ENCODE results near the gene PPP1R12A.

PPP1R12A gene

DNA sequence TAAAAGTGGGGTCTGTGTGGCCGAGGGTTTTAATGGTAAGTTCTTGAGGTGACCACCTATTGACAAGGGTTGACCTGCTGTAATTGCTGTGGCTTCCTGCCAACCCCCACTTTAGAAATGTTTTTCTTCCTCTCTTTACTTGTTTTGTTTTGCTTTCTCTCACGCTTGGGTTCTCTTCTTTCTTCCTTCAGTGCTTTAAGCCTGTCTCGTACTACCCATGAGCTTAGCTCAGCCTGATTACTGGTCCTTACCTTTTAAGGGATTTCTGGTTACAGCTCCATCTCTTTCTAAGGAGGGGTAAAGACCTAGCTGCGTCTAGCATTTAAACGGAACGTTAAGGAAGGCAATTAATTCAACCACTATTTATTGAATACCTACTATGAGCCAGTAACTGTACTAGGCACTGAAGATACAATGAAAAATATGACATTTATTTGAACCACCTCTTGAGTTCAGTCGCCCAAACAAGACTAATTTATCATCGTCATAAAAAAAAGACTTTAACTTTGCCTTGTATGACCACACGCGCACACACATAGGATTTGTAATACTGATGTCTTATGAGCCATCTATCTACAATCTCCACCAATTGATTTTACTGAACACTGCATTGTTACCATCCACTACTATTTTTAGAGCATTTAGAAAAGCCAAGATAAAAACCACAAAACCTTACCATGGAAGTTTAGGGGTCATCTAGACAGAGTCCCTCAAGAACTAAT is 888 bp upstream of the PPP1R12A start:
- no peak for DNase-seq (ENCODE audit: low read depth in 2 of 2)

DNA sequence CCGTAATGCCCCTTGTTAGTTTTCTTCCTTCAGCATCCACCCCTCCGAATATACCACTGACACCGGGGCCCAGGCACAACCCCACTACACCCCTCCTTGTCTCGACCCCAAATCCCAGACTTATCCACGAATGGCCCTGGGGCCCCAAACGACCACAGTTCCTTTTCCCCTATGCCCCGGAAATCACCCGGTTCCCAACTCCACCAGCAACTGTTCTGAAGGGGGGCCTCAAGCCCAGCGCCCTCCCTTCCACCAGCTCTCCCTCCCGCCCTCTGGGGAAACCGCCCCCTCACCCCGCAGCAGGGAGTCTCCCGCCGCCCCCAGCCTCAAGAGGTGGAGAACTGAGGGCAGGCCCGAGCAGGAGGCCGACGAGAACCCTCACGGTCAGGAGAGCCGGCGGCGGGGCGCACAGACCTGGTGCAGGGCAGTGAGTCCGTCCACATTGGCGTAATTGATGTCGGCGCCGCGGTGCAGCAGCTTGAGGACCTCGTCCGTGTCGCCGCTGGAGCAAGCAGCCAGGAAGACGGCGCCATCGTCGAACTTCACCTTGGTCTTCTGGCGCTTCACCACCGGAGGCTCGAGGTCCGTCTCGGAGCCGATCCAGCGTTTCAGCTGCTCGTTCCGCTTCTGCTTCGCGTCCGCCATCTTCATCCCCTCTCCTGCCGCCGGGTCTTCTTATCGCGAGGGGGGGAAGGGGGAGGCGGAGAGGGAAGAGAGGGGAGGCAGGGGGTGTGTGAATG is 446 bp downstream of the PPP1R12A start:
- DNase-seq (ENCODE audit: low read depth in 2 of 2) = peak; percentile 18 to 27

DNA sequence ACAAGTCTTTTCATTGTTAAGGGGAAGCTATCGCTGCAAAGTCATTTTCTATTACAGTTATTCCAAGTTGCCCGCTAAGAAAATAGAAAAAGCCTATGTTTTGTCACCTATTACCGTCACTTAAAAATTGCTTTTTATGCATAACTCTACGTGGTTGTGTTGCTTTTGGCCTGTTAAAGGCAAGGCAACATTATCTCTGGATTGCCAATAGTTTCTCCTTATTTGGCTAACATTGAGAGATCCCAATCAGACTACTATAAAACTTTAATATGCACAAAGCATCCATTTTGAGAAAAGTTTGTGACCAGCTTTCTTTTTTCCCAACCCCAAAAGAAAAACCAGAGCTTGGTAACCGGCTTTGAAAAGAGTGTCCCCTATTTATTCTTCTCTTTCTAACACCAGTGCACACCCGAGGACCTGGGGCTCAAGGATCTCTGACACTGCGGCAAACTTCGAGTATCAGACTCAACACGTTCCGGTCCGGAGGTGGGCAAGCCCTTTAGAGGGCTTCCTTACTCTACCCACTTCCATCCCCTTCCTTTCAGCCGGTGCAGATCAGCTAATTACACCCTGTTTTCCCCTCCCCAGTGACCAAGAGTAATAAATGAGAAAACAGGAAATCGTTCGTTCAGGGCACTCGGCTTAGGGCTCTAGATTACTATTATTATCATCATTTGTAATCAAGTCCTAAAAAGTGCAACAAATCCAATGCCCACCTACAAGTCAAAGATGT is 1.2 kb downstream of the PPP1R12A start:
- no peak for DNase-seq (ENCODE audit: low read depth in 2 of 2)

DNA sequence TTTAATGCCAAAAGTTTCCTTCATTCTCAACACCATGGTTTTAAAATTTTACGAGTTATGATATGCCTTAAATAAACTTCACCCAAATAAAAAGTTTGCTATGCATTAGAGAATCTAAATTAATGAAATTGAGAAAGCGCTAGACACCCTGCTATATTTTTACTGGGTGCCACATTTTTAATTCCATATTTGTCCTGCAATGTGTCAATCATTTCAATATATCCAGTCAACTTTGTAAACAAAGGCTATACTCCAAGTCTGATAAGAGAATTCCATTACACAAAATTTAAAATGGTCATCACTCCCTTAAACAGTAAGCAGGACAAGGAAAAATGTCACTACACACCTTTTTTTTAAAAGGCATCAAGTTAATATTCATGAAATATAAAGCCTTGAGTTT is 1.9 kb downstream of the PPP1R12A start:
- DNase-seq (ENCODE audit: low read depth in 2 of 2) = no peak

- no peak for DNase-seq (ENCODE audit: low read depth in 2 of 2)
These were observed 2.5 kb downstream of the PPP1R12A start for GRCh38 chr12:79932357-79932756.

DNA sequence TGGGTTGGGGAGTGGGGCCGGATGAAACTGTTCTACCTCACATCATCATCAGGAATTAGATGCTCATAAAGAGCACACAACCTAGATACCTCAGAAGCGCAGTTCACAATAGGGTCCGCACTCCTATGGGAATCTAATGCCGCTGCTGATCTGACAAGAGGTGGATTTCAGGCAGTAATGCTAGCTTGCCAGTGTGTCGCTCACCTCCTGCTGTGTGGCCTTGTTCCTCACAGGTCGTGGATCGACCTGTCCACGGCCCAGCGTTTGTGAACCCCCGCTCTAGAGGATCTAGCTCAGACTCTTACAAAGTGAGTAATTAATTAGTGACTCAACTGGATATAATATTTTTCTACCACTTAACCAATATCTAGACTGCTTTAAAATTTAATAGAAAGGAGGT is 5.8 kb downstream of the PPP1R12A start:
- no peak for DNase-seq (ENCODE audit: low read depth in 2 of 2)

DNA sequence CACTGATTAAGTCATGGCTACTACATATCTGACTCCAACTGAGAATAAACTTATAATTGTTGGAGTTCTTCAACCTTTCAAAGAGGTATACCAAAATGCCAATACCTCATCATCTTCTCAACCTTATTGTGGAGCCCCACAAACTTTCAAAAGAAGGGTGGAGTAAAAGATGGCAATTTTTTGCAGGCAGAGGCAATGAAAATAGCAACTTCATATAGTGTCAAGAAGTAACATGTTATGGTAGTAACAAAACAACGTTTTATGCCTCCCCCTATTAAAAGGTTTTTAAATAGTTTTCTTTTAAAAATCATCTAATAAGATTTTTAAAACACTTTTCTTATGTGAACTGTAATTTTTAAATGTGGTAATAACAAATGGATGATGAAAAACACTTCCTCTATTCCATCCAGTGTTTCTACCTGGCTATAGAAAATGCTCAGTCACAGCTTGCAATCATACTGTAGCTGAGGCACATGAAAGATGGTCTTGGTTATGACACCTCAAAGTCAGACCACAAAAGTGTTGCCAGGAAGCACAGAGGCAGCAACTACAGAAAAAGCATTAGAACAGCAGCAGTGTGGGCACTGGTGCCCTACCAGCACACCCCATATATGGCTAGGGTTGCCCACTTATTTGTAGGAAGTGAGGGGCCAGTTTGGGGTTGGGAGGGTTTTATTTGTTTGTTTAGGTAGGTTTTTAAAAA is 7.0 kb downstream of the PPP1R12A start:
- DNase-seq (ENCODE audit: low read depth in 2 of 2) = peak in 1 of 2 donors; percentile 7

GRCh38 chr12:79926951-79927350 is 7.9 kb downstream of the PPP1R12A start:
- no peak for DNase-seq (ENCODE audit: low read depth in 2 of 2)

DNA sequence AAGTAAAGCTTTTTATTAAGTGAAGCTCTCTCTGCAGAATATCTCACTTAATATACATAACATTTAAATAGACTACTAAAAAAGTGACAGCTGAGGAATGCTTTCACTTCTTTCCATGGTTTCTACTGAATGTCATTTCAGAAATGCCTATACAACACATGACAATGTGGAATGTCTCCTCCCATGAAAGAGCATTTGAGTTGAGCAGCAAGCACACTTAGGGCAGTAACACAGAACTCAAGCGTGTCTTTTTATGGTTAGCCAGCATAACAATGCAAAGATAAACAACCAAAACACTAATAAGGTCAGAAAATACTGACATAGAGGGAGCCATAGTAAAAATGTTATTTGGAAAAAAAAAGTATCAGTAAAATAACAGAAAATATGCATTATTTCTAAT is 9.4 kb downstream of the PPP1R12A start:
- DNase-seq (ENCODE audit: low read depth in 2 of 2) = no peak

DNA sequence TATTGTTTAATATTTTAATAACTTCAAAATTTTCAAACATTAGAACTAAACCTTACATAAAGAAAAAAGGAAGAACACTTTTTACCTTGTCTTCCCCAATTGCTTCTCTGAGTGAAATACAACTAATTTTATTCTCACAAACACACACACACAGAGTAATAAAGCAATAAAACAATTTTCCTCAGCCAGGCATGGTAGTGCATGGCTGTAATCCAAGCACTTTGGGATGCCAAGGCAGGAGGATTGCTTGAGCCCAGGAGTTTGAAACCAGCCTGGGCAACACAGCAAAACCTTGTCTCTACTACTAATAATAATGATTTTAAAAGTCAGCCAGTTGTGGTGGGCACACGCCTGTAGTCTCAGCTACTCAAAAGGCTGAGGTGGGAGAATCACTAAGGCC is 13.1 kb downstream of the PPP1R12A start:
- DNase-seq (ENCODE audit: low read depth in 2 of 2) = no peak

DNA sequence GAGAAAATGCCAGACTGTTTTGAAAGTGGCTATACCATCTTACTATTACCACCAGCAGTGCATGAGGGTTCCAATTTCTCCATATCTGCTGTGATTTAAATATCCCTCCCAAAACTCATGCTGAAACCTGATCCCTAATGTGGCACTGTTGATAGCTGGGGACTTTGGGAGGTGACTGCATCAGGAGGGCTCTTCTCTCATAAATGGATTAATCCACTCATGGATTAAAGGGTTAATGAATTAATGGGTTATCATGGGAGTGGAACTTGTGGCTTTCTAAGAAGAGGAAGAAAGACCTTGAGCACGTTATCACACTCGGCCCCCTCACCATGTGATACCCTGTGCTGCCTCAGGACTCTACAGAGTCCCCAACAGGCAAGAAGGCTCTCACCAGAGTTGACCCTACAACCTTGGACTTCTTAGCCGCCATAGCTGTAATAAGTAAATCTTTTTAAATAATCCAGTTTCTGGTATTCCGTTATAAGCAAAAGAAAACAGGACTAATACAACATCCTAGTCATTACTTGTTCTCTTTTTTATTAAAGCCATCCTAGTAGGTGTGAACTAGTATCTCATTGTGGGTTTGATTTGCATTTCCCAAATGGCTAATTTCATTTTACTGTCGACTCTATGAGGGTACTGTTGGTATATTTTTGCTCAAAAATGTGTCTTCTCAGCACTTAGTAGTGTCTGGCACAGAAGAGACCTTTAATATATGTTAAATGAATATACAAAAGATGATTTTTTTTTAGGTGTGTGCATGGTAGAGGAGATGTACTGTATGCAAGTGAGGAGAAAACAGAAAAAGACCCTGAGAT is 14.3 kb downstream of the PPP1R12A start:
- no peak for DNase-seq (ENCODE audit: low read depth in 2 of 2)

DNA sequence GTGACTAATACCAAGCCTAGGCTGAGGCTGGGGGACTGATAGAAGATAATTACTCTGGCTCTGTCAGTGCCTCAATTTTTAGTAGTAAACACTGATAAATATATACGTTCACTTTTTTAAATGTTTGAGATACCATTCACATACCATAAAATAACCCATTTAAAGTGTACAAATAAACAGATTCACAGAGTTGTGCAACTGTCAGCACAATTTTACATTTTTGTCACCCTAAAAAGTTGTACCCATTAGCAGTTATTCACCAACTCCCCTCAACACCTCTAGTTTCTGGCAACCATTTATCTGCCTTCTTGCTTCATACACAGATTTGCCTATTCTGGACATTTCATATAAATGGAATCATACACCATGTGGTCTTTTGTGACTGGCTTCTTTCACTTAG is 15.1 kb downstream of the PPP1R12A start:
- DNase-seq (ENCODE audit: low read depth in 2 of 2) = no peak

GRCh38 chr12:79916826-79917225 is 18.1 kb downstream of the PPP1R12A start:
- DNase-seq (ENCODE audit: low read depth in 2 of 2) = no peak

GRCh38 chr12:79911889-79912656 is 22.8 kb downstream of the PPP1R12A start:
- DNase-seq (ENCODE audit: low read depth in 2 of 2) = no peak

DNA sequence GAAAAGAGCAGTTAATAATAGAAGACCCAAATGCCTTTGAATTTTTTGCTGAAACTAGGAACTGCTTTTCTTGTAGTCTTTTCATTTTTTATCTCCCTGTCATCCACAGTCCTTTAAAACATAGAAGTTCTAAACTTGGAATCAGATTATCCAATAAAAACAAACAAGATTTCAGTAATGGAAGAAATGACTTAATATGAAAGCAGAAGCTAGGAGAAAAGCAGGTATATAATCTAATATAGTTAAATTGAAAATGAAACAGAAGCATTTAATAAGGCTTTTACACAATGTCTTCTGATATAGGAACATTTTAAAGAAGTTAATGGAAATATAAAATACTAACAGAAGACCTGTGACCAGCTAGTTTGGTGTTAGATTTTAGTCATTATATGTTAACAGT is 26.5 kb downstream of the PPP1R12A start:
- DNase-seq (ENCODE audit: low read depth in 2 of 2) = no peak

DNA sequence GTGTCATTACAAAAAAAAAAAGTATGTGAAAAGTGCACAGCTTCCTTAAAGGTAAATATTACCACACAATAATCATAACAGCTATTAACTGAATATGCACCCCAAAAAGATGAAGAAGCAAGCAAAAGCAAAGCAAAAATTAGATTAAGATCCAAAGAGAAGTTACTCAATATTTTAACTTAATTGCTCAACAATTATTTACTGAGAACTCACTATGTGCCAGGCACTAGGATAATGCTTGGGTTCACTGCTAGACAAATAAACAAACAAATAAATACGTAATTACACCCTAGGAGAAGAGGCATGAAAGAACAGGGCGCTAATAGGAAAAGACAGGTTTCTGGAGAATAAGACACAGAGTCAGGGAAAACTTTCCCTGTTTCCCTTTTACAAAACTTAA is 33.4 kb downstream of the PPP1R12A start:
- no peak for DNase-seq (ENCODE audit: low read depth in 2 of 2)

DNA sequence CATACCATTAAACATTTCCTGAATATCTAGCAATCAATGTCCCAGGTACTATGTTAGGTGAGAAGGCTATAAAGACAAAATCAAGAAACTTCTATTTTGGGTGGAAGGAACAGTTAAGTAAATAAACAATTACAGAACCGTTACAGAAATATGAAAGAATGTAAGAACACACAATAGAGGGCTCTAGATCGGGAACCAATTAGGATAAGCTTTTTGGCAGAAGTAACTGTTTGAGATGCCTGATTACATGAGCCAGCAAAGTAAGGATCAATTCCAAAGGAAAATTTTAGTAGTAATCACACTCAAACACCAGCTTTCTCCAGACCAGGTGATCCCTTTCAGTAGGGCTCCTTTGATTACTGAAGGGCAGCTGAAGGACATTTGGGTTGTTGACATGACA is 33.9 kb downstream of the PPP1R12A start:
- no peak for DNase-seq (ENCODE audit: low read depth in 2 of 2)

DNA sequence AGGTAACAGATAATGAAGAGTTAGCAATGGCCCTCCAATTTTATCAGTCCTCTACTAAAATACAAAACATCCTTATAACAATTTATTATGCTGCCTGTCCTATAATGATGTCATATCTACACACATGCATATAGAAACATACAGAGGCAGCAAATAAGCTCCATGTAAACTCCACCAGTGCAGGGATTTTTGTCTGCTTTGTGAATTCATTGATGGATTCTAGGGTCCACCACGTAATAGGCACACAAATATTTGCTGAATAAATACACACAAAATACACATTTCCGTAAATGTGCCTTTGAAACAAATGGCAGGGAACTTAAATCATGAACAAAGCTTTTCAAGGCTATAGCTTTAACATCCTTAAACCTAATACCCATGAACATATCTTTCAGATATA is 34.7 kb downstream of the PPP1R12A start:
- no peak for DNase-seq (ENCODE audit: low read depth in 2 of 2)

GRCh38 chr12:79897617-79898016 is 37.3 kb downstream of the PPP1R12A start:
- DNase-seq (ENCODE audit: low read depth in 2 of 2) = no peak

DNA sequence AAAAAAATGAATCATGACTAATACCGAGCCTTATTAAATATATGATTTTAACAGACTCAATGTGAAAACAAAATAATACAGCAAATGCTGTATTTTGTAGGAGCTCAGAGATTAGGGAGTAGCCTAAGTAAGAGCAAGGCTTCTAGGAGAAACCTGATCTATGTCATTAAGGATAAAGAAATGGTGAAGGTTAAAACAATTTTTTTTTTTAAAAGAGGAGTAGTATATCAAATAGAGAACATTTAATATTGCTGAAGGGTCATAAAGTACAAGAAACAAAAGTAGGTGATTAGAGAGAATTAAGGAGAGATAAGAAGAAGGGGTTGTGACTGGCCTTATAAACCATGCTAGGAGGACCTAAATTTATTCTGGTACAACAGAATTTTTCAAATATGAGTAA is 39.1 kb downstream of the PPP1R12A start:
- no peak for DNase-seq (ENCODE audit: low read depth in 2 of 2)

DNA sequence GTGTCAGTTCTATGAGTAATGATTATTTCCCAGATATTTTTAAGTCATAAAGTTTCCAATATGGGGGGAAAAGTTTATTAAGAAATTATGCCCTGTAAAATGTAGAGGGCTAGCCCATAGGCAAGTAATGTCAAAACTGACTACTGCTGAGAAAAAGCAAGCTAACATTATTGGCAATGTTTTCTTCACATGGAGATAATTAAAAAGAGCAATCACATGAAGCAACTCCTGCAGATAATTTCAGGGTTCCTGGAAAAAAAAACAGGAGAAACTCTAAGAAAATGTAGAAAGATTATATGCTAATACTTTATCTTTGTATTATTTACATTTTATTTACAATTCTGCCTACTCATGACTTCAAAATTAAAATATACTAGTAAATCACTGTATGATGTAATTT is 39.8 kb downstream of the PPP1R12A start:
- no peak for DNase-seq (ENCODE audit: low read depth in 2 of 2)
